HG03460 (cell line): ENCODE data around the gene SHOX.
"Not testable (repeated sequence)": the region's sequence is repeated elsewhere in the genome, so short reads cannot be mapped to it uniquely, and the experiment has no call there.

Experiments
- ATAC-seq: cut with Tn5 transposase; IDR thresholded peaks from one replicate; pipeline ENCODE4 v1.9.1; 2021; ENCODE audit not compliant: unreplicated experiment

Gene SHOX

GRCh38 chrX:621705-622503 lies 8.7 kb upstream of the SHOX start:
- no peak for ATAC-seq

- not testable (repeated sequence) for ATAC-seq
These were observed 7.8 kb upstream of the SHOX start for GRCh38 chrX:622802-623201.

GRCh38 chrX:623268-623598 lies 7.4 kb upstream of the SHOX start:
- no peak for ATAC-seq

GRCh38 chrX:623599-624315 lies 6.8 kb upstream of the SHOX start:
- ATAC-seq: no peak

- ATAC-seq: no peak
These were observed 5.4 kb upstream of the SHOX start for GRCh38 chrX:625137-625691.

GRCh38 chrX:626047-626446 lies 4.5 kb upstream of the SHOX start:
- not testable (repeated sequence) for ATAC-seq

- no peak for ATAC-seq
These were observed 3.7 kb upstream of the SHOX start for GRCh38 chrX:626745-627509.

GRCh38 chrX:627510-627981 lies 3.0 kb upstream of the SHOX start:
- no peak for ATAC-seq

GRCh38 chrX:627995-628394 lies 2.6 kb upstream of the SHOX start:
- ATAC-seq: no peak

GRCh38 chrX:629230-630006 lies 1.2 kb upstream of the SHOX start:
- no peak for ATAC-seq

GRCh38 chrX:630007-630611 lies 482 bp upstream of the SHOX start:
- no peak for ATAC-seq

- no peak for ATAC-seq
These were observed 1.3 kb downstream of the SHOX start for GRCh38 chrX:631802-632365.

- no peak for ATAC-seq
These were observed 1.9 kb downstream of the SHOX start for GRCh38 chrX:632366-633042.

GRCh38 chrX:633043-633984 lies 2.7 kb downstream of the SHOX start:
- no peak for ATAC-seq

GRCh38 chrX:633985-634958 lies 3.7 kb downstream of the SHOX start:
- ATAC-seq: no peak

- ATAC-seq: no peak
These were observed 5.0 kb downstream of the SHOX start for GRCh38 chrX:635428-636090.
